GM21526 (cell line): ENCODE data around the gene HHIPL1.

ENCODE experiments used
- ATAC-seq: cut with Tn5 transposase; IDR thresholded peaks from one replicate; pipeline ENCODE4 v1.9.1; 2021; ENCODE audit warnings: moderate library complexity; ENCODE audit not compliant: unreplicated experiment, low FRiP score

The HHIPL1 gene

GRCh38 chr14:99727096-99727870, 82.4 kb downstream of the HHIPL1 start:
- no peak for ATAC-seq

- ATAC-seq = no peak
Observed at GRCh38 chr14:99728231-99728920, 83.4 kb downstream of the HHIPL1 start.

- ATAC-seq = no peak
Observed at GRCh38 chr14:99728981-99729451, 84.1 kb downstream of the HHIPL1 start.
